Fibroblast of lung (primary cell): ENCODE results near the gene TMEM161B.

Source experiments
- CTCF ChIP-seq, 2 donors: IDR thresholded peaks in 1 of 2; conservative IDR thresholded peaks in 1 of 2; 1 replicate in 1 of 2; 2 replicates in 1 of 2; pipeline ENCODE4 v1.5.1; 2011 to 2012; ENCODE audit warnings: low read length in 2 of 2, control low read depth in 1 of 2, inconsistent platforms in 1 of 2, low read depth in 1 of 2, mild to moderate bottlenecking in 1 of 2
- EZH2 ChIP-seq: IDR thresholded peaks from 2 replicates; pipeline ENCODE4 v1.5.1; 2012; ENCODE audit warnings: low read length, control low read depth, mild to moderate bottlenecking; ENCODE audit errors: missing control alignments

DNA sequence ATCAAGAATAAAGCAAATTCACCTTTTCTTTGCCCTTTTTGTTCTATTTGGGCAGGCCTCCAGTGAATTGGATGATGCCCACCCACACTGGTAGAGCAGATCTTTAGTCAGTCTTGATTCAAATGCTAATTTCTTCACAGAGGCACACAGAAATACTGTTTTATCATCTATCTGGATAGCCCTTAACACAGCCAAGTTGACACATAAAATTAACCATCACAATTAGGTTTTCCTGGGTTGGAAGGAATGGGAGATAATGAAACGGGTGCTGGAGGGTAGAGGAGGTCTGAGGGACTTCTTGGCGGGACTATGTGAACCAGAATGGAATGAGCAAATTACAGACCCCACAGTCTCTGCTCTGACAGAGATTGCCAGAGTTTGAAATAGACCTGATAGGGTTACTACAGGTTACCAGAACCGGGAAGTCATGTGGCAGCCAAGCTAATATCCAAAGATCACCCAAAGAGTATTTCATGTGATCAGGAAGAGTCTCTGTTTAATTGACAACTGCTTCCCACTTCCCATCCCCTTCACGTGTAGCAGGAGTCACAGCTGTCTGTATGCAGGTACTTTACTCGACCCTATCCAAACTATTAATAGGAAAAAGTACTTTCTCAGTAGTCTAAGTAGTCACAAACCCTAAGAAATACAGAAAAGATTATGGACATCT, 20.0 kb upstream of the TMEM161B start:
- TF ChIP-seq CTCF (conservative IDR thresholded peaks at IDR 0.05 in 1 of 2, IDR thresholded peaks at IDR 0.05 in 1 of 2; ENCODE audit: low read depth in 1 of 2, low read length in 2 of 2) = no peak
- TF ChIP-seq EZH2 = no peak
